ENCODE results near the gene ST3GAL3. TPM values are rescaled to one million over a fixed set of nuclear protein-coding genes. Genes with fewer than 3 reads are reported as not detected.

The ST3GAL3 gene
- total RNA-seq, 1 experiment from 2014 or later, result 8.6 TPM

GRCh38 chr1:43873851-43874250, 166.5 kb downstream of the ST3GAL3 start:
- CTCF ChIA-PET, result interaction anchor here (2.0 kb wide), 1 partner anchor 60 kb away, joined by 6 read pairs; the partner anchor contains the start of gene ARTN
- H3K4me3 Mint-ChIP-seq, result no peak overlapping the region
- H3K4me1 Mint-ChIP-seq, result no peaks in the 10 kb centered on the region
- ATAC-seq (no peak), DNase-seq (ENCODE audit: low spot score) (no peak)
- no peaks in the 10 kb centered on the region for H3K36me3 Mint-ChIP-seq
- no peak overlapping the region for H3K27ac Mint-ChIP-seq
- no peak for TF ChIP-seq NFATC4 (CRISPR knock-in tag; IDR thresholded peaks at IDR 0.05)
- TF ChIP-seq NR3C1 (CRISPR knock-in tag; conservative IDR thresholded peaks at IDR 0.05; ENCODE audit: low read depth), result no peak
- TF ChIP-seq MLX (CRISPR knock-in tag; IDR thresholded peaks at IDR 0.05), result no peak
- TF ChIP-seq TEAD1 (CRISPR knock-in tag; IDR thresholded peaks at IDR 0.05), result no peak
- no peak for TF ChIP-seq ZNF512 (CRISPR knock-in tag; IDR thresholded peaks at IDR 0.05; ENCODE audit: borderline replicate concordance)
- TF ChIP-seq IRF1 (CRISPR knock-in tag; IDR thresholded peaks at IDR 0.05), result no peak
- no peak for TF ChIP-seq STAT6 (CRISPR knock-in tag; conservative IDR thresholded peaks at IDR 0.05; ENCODE audit: low read depth)
- no peak for TF ChIP-seq PRDM15 (CRISPR knock-in tag; IDR thresholded peaks at IDR 0.05)
- TF ChIP-seq SMAD4 (CRISPR knock-in tag; IDR thresholded peaks at IDR 0.05), result no peak
- no peak for TF ChIP-seq MAX (CRISPR knock-in tag; IDR thresholded peaks at IDR 0.05)
- TF ChIP-seq MXD4 (CRISPR knock-in tag; IDR thresholded peaks at IDR 0.05; ENCODE audit: borderline replicate concordance), result no peak
- TF ChIP-seq ZNF317 (CRISPR knock-in tag; IDR thresholded peaks at IDR 0.05; ENCODE audit: borderline replicate concordance, low read depth), result no peak
- TF ChIP-seq ERG (CRISPR knock-in tag; IDR thresholded peaks at IDR 0.05), result no peak
- no peak for TF ChIP-seq AR (CRISPR knock-in tag; IDR thresholded peaks at IDR 0.05)
- no peak for TF ChIP-seq SP1 (CRISPR knock-in tag; conservative IDR thresholded peaks at IDR 0.05)
- TF ChIP-seq ZNF671 (CRISPR knock-in tag; IDR thresholded peaks at IDR 0.05), result no peak
- TF ChIP-seq FOXP1 (CRISPR knock-in tag; IDR thresholded peaks at IDR 0.05; ENCODE audit: borderline replicate concordance), result no peak
- TF ChIP-seq E2F4 (CRISPR knock-in tag; IDR thresholded peaks at IDR 0.05; ENCODE audit: borderline replicate concordance, low read depth), result no peak
- H3K27me3 Mint-ChIP-seq (ENCODE audit: low read depth), result no peaks in the 10 kb centered on the region; the same call in none of the 2 replicates
- POLR2A ChIA-PET, result no interaction called here
- no peaks in the 10 kb centered on the region for H3K9me3 Mint-ChIP-seq

Data from WTC11 (cell line).